K562 (cell line): ENCODE results near the gene NRG3. TPM values are rescaled to one million over a fixed set of nuclear protein-coding genes. Genes with fewer than 3 reads are reported as not detected.

Experiments
- ATAC-seq: fragments of 200-7000 bp; cut with Tn5 transposase; 3 replicates; pipeline ENCODE4 v1.9.1; 2020; ENCODE audit warnings: moderate library complexity
- BruUV-seq: library from RNA; stranded (reverse); fragments of 400-500 nt; replicated peaks from 2 replicates; lab custom pipeline; 2021; lab: Mats Ljungman, UMichigan
- CTCF ChIA-PET: fragments of 300-600 bp; formaldehyde crosslinking; extraction: SDS; loops from one replicate; lab custom pipeline; 2021; ENCODE audit warnings: low intra/inter-chr PET ratio; lab: Yijun Ruan, JAX
- POLR2A ChIA-PET: fragments of 300-600, 350-650 bp; sonication (Branson Sonifier 250); formaldehyde crosslinking; extraction: SDS; loops from one replicate; lab custom pipeline; 2021; ENCODE audit warnings: antibody characterized with exemption, inconsistent platforms; lab: Yijun Ruan, JAX
- DNase-seq, 4 experiments: peaks; one replicate each; pipeline versions ENCODE4 v3.0.0 to v3.0.0-alpha.2; 2011 to 2018; ENCODE audit warnings: low spot score in 3 of 4, mixed read lengths in 3 of 4; ENCODE audit errors: extremely low read depth in 1 of 4
- FAIRE-seq: peaks from 2 replicates; lab custom pipeline; 2011; peaks lifted over from hg19 to GRCh38; lab: Jason Lieb, UNC
- H2AFZ ChIP-seq: 2 replicates; pipeline ENCODE4 v1.6.0; 2011; ENCODE audit warnings: low read depth, low read length, control low read depth, inconsistent platforms
- H3K27ac ChIP-seq: fragments of 200-600 bp; 3 replicates; pipeline ENCODE4 v1.8.0; 2011; ENCODE audit warnings: low read depth, mild to moderate bottlenecking, control low read depth, inconsistent platforms, low read length, moderate library complexity, mixed read lengths; ENCODE audit errors: extremely low read depth
- H3K27me3 ChIP-seq, 2 experiments: fragments of 300-600 bp in 1 of 2; 2 replicates in 1 of 2; 3 replicates in 1 of 2; pipeline versions ENCODE4 v1.6.0 to v1.8.0; 2011; ENCODE audit warnings: inconsistent platforms in 2 of 2, low read length in 2 of 2, mild to moderate bottlenecking in 1 of 2, mixed read lengths in 1 of 2, moderate library complexity in 1 of 2; ENCODE audit not compliant: control insufficient read depth in 2 of 2, insufficient read depth in 2 of 2
- H3K36me3 ChIP-seq: fragments of 300-600 bp; 3 replicates; pipeline ENCODE4 v1.8.0; 2011; ENCODE audit warnings: mild to moderate bottlenecking, low read length, inconsistent platforms; ENCODE audit not compliant: control insufficient read depth, insufficient read depth
- H3K4me1 ChIP-seq, 2 experiments: fragments of 200-600 bp in 1 of 2; replicated peaks in 1 of 2; 2 replicates in 1 of 2; 3 replicates in 1 of 2; pipeline versions ENCODE4 v1.5.1 to v1.8.0; 2011; ENCODE audit warnings: inconsistent platforms in 2 of 2, low read length in 2 of 2, mild to moderate bottlenecking in 1 of 2, mixed read lengths in 1 of 2, moderate library complexity in 1 of 2; ENCODE audit not compliant: control insufficient read depth in 2 of 2, insufficient read depth in 2 of 2
- H3K4me2 ChIP-seq: 2 replicates; pipeline ENCODE4 v1.6.1; 2011; ENCODE audit warnings: low read length, control low read depth, inconsistent platforms, mixed read lengths; ENCODE audit not compliant: insufficient read depth
- H3K4me3 ChIP-seq: fragments of 200-600 bp; sonication (generic), shearing (Covaris generic); 2 replicates; pipeline ENCODE4 v1.5.1; 2016; ENCODE audit warnings: control low read depth, inconsistent platforms
- H3K79me2 ChIP-seq: fragments of 200-600 bp; 3 replicates; pipeline ENCODE4 v1.8.0; 2011; ENCODE audit warnings: low read length, inconsistent platforms; ENCODE audit not compliant: control insufficient read depth, insufficient read depth
- H3K9ac ChIP-seq, 2 experiments: 2 replicates each; pipeline versions ENCODE4 v1.6.0 to v1.6.1; 2011; ENCODE audit warnings: low read depth in 2 of 2, low read length in 2 of 2, control low read depth in 1 of 2, inconsistent platforms in 1 of 2, mild to moderate bottlenecking in 1 of 2, mixed read lengths in 1 of 2; ENCODE audit not compliant: insufficient read depth in 1 of 2
- H3K9me1 ChIP-seq: one replicate; pipeline ENCODE4 v1.6.0; 2011; ENCODE audit warnings: inconsistent platforms, mild to moderate bottlenecking, low read length, moderate library complexity; ENCODE audit not compliant: control insufficient read depth, insufficient read depth
- H3K9me3 ChIP-seq: replicated peaks from 2 replicates; pipeline ENCODE4 v1.5.1; 2011; ENCODE audit warnings: low read depth, low read length, inconsistent platforms; ENCODE audit not compliant: control insufficient read depth, insufficient read depth
- H4K20me1 ChIP-seq: replicated peaks from 2 replicates; pipeline ENCODE4 v1.6.1; 2011; ENCODE audit warnings: low read length, inconsistent platforms, mixed read lengths; ENCODE audit not compliant: control insufficient read depth, insufficient read depth
- BRD9 ChIP-seq: fragments of 450-650 bp; IDR thresholded peaks from 2 replicates; pipeline ENCODE4 v1.6.1; 2018; ENCODE audit warnings: low read depth; ENCODE audit not compliant: partially characterized antibody
- HDAC1 ChIP-seq, 2 experiments: fragments of 450-650 bp; IDR thresholded peaks; 2 replicates each; pipeline ENCODE4 v1.6.1; 2016 to 2017; ENCODE audit warnings: inconsistent platforms in 1 of 2, mild to moderate bottlenecking in 1 of 2, moderate library complexity in 1 of 2
- MEIS2 ChIP-seq: fragments of 450-650 bp; IDR thresholded peaks from 2 replicates; pipeline ENCODE4 v1.6.1; 2014; ENCODE audit warnings: mild to moderate bottlenecking; ENCODE audit not compliant: partially characterized antibody
- MTA2 ChIP-seq: fragments of 450-650 bp; IDR thresholded peaks from 2 replicates; pipeline ENCODE4 v1.6.1; 2016; ENCODE audit warnings: low read depth
- ZBTB9 ChIP-seq: fragments of 450-650 bp; formaldehyde crosslinking; IDR thresholded peaks from 2 replicates; pipeline ENCODE4 v1.4.0; 2020; ENCODE audit warnings: mild to moderate bottlenecking, moderate library complexity
- ZNF146 ChIP-seq: IDR thresholded peaks from one replicate; pipeline ENCODE4 v1.6.1; 2018; ENCODE audit warnings: missing compliant biosample characterization; ENCODE audit not compliant: unreplicated experiment
- ZNF384 ChIP-seq: IDR thresholded peaks from 2 replicates; pipeline ENCODE4 v1.6.1; 2012; ENCODE audit warnings: low read depth, low read length, improper control_type of control experiment
- ZNF778 ChIP-seq: fragments of 450-650 bp; formaldehyde crosslinking; IDR thresholded peaks from 2 replicates; pipeline ENCODE4 v1.4.0; 2020; ENCODE audit warnings: mild to moderate bottlenecking, moderate library complexity
- WGBS: fragments of 100-300 bp; shearing (Covaris generic); methylation state at CpG from one replicate; pipeline ENCODE4 v1.1.6; 2016; ENCODE audit warnings: low coverage, mixed read lengths; ENCODE audit not compliant: insufficient coverage; ENCODE audit errors: missing lambda C conversion rate; 5-methylcytosine and 5-hydroxymethylcytosine counted together
- in situ Hi-C: fragments of 300-500 bp; cut with MboI; formaldehyde crosslinking; loops from 4 replicates; pipeline ENCODE4 v1.15.0; 2018; ENCODE audit warnings: inconsistent platforms, mixed read lengths
- intact Hi-C: fragments of 100-400 bp; cut with micrococcal nuclease; formaldehyde crosslinking; loops from 2 replicates; pipeline ENCODE4 v1.14.2; 2022
- polyA plus RNA-seq, 8 experiments: library from polyadenylated mRNA; depleted of rRNA in 4 of 8; stranded (reverse) in 5 of 8; unstranded in 3 of 8; fragments of >200 nt; fragmentation: Nextera tagmentation in 2 of 8; fragmentation: Illumina TruSeq in 1 of 8; extraction: Ambion mirVana in 2 of 8; extraction: Trizol in 1 of 8; gene quantifications; 2 replicates each; pipeline versions ENCODE4 v1.2.1 to v1.2.3, GENCODE V29; 2011 to 2014; ENCODE audit warnings: inconsistent platforms in 1 of 8, missing spikeins in 1 of 8
- total RNA-seq, 7 experiments: library from RNA; depleted of rRNA in 6 of 7; stranded (reverse); fragments of >200 nt in 6 of 7; fragmentation: Illumina TruSeq in 2 of 7; extraction: Trizol in 2 of 7; gene quantifications; 2 replicates each; pipeline versions ENCODE4 v1.2.1 to v1.2.3, GENCODE V29; 2011 to 2021; ENCODE audit warnings: low replicate concordance in 1 of 7
- TF ChIP-seq, protein P1 (sequence below): fragments of 250-450 bp; sonication (Bioruptor Pico); IDR thresholded peaks from 2 replicates; pipeline ENCODE4 v1.8.0; 2022; ENCODE audit warnings: moderate library complexity, mild to moderate bottlenecking, inconsistent platforms
- TF ChIP-seq, protein P2 (sequence below): fragments of 250-450 bp; sonication (Bioruptor Pico); IDR thresholded peaks from 2 replicates; pipeline ENCODE4 v1.4.0; 2020; ENCODE audit warnings: mild to moderate bottlenecking
- TF ChIP-seq, protein P3 (sequence below): fragments of 450-650 bp; IDR thresholded peaks from 2 replicates; pipeline ENCODE4 v1.7.0; 2016; ENCODE audit warnings: borderline replicate concordance

The NRG3 gene
- total and polyA plus RNA-seq, 9 of the 15 experiments (the other 6 are each of a cell fraction or from before 2014, with no cell fraction given), result not detected

DNA sequence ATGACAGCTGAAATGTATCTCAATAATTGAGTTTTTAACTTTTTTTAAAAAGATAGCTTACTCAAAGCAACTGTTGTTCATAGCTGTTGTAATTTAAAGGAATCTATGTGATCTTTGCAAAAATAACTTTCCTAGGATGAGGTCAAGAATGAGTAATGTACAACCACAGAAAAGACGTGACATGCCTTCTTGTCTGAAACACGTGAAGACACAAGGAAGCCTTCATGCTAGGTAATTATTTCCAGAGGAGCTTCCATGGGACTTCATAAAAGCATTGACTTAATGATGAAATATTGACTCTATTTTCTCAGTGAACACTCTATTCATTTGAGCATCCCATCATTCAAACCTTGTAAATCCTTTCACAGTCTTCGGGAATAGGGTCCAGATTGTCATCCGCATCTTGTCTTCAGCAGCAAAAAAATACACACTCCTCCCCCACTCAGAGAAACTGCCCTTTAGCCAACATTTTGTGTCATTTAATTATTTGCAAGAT, 528.0 kb downstream of the NRG3 start (continued):
- TF ChIP-seq ZBTB9 (CRISPR knock-in tag), result no peak
- TF ChIP-seq, all 486 proteins: peak for 0

DNA sequence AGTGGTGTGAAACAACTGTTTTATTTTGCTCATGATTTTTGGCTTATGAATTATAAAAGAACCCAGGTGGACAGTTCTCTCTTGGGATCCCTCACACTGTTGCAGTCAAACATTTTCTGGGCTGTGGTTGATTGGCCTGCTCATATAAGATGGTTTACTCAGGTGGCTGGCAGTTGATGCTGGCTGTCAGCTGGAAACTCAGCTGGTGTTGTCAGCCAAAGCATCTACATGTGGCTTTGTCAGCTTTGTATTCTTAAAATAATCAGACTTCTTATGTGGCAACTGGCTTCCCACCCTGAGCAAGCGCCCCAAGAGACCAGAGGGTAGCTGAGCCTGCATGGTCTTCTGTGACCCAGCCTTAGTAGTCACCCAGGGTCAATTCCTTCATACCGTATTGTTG, 534.7 kb downstream of the NRG3 start:
- intact Hi-C loops (no loop called here), in situ Hi-C loops (no loop called here)
- no peak overlapping the region for H3K4me2 ChIP-seq
- H3K27me3 ChIP-seq, result no peaks in the 10 kb centered on the region
- H3K9me1 ChIP-seq, result no peaks in the 10 kb centered on the region
- TF ChIP-seq, protein P1, sequence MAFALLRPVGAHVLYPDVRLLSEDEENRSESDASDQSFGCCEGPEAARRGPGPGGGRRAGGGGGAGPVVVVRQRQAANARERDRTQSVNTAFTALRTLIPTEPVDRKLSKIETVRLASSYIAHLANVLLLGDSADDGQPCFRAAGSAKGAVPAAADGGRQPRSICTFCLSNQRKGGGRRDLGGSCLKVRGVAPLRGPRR (CRISPR knock-in tag), result no peak
- TF ChIP-seq BRD9, result no peak
- no peak for TF ChIP-seq MTA2
- TF ChIP-seq, protein P2, sequence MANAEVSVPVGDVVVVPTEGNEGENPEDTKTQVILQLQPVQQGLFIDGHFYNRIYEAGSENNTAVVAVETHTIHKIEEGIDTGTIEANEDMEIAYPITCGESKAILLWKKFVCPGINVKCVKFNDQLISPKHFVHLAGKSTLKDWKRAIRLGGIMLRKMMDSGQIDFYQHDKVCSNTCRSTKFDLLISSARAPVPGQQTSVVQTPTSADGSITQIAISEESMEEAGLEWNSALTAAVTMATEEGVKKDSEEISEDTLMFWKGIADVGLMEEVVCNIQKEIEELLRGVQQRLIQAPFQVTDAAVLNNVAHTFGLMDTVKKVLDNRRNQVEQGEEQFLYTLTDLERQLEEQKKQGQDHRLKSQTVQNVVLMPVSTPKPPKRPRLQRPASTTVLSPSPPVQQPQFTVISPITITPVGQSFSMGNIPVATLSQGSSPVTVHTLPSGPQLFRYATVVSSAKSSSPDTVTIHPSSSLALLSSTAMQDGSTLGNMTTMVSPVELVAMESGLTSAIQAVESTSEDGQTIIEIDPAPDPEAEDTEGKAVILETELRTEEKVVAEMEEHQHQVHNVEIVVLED (CRISPR knock-in tag), result no peak
- no peak for TF ChIP-seq ZNF778 (CRISPR knock-in tag)
- no peak for TF ChIP-seq ZNF384
- no peak for TF ChIP-seq ZNF146 (CRISPR knock-in tag)
- TF ChIP-seq, protein P3, sequence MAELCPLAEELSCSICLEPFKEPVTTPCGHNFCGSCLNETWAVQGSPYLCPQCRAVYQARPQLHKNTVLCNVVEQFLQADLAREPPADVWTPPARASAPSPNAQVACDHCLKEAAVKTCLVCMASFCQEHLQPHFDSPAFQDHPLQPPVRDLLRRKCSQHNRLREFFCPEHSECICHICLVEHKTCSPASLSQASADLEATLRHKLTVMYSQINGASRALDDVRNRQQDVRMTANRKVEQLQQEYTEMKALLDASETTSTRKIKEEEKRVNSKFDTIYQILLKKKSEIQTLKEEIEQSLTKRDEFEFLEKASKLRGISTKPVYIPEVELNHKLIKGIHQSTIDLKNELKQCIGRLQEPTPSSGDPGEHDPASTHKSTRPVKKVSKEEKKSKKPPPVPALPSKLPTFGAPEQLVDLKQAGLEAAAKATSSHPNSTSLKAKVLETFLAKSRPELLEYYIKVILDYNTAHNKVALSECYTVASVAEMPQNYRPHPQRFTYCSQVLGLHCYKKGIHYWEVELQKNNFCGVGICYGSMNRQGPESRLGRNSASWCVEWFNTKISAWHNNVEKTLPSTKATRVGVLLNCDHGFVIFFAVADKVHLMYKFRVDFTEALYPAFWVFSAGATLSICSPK, result no peak
- no peak for TF ChIP-seq HDAC1 (IDR thresholded peaks at IDR 0.05)
- no peak for TF ChIP-seq MEIS2
- ATAC-seq (no peak), FAIRE-seq (no peak), DNase-seq (no peak)
- no peak overlapping the region for H3K27ac ChIP-seq
- H2AFZ ChIP-seq, result no peak overlapping the region
- no peak overlapping the region for H3K4me3 ChIP-seq
- no peaks in the 10 kb centered on the region for H3K4me1 ChIP-seq
- H3K79me2 ChIP-seq, result no peaks in the 10 kb centered on the region
- H3K36me3 ChIP-seq, result no peaks in the 10 kb centered on the region
- no peaks in the 10 kb centered on the region for H4K20me1 ChIP-seq
- no TSS peak for BruUV-seq
- no peak overlapping the region for H3K9ac ChIP-seq
- WGBS, result 0% methylated on average over 2 of the region's 2 CpGs
- no peaks in the 10 kb centered on the region for H3K9me3 ChIP-seq
- ChIA-PET POLR2A (no interaction called here), CTCF (no interaction called here)
